CD4-positive, alpha-beta T cell treated with Interleukin-4 for 1 hour (primary cell): ENCODE results near the gene COMMD7.
"Not testable (repeated sequence)": the region's sequence is repeated elsewhere in the genome, so short reads cannot be mapped to it uniquely, and the experiment has no call there.

ENCODE experiments used
- DNase-seq, 2 donors: peaks; one replicate each; pipeline ENCODE4 v3.0.0-alpha.2; 2020 to 2022

COMMD7 gene

GRCh38 chr20:32718749-32719348 lies 24.4 kb downstream of the COMMD7 start:
- DNase-seq, result no peak

GRCh38 chr20:32711346-32711745 lies 31.9 kb downstream of the COMMD7 start:
- DNase-seq, result no peak

GRCh38 chr20:32709632-32710121 lies 33.6 kb downstream of the COMMD7 start:
- DNase-seq, result no peak

- DNase-seq, result not testable (repeated sequence)
Measured at GRCh38 chr20:32709029-32709631, 34.1 kb downstream of the COMMD7 start.

- DNase-seq, result no peak
Measured at GRCh38 chr20:32707691-32708581, 35.3 kb downstream of the COMMD7 start.

- no peak for DNase-seq
Measured at GRCh38 chr20:32706486-32706885, 36.8 kb downstream of the COMMD7 start.

- DNase-seq, result no peak
Measured at GRCh38 chr20:32702706-32703425, 40.4 kb downstream of the COMMD7 start.

GRCh38 chr20:32697608-32698007 lies 45.7 kb downstream of the COMMD7 start:
- no peak for DNase-seq

- no peak for DNase-seq
Measured at GRCh38 chr20:32695089-32695488, 48.2 kb downstream of the COMMD7 start.

GRCh38 chr20:32688966-32689365 lies 54.3 kb downstream of the COMMD7 start:
- DNase-seq, result not testable (repeated sequence)

GRCh38 chr20:32687180-32687532 lies 56.1 kb downstream of the COMMD7 start:
- no peak for DNase-seq

- DNase-seq, result no peak
Measured at GRCh38 chr20:32686530-32687179, 56.6 kb downstream of the COMMD7 start.

- DNase-seq, result no peak
Measured at GRCh38 chr20:32685541-32686529, 57.4 kb downstream of the COMMD7 start.

GRCh38 chr20:32682508-32682987 lies 60.7 kb downstream of the COMMD7 start:
- DNase-seq, result no peak

- DNase-seq, result no peak
Measured at GRCh38 chr20:32681175-32682084, 61.8 kb downstream of the COMMD7 start.

- DNase-seq, result no peak
Measured at GRCh38 chr20:32680544-32681174, 62.6 kb downstream of the COMMD7 start.

- DNase-seq, result no peak
Measured at GRCh38 chr20:32678948-32679347, 64.3 kb downstream of the COMMD7 start.

- no peak for DNase-seq
Measured at GRCh38 chr20:32675223-32675975, 67.9 kb downstream of the COMMD7 start.

GRCh38 chr20:32674362-32674789 lies 68.9 kb downstream of the COMMD7 start:
- DNase-seq, result peak; percentile 63 to 72
